Measurements from ENCODE around the gene KCND2. TPM values are rescaled to one million over a fixed set of nuclear protein-coding genes. Genes with fewer than 3 reads are reported as not detected.
"Not testable (repeated sequence)": the region's sequence is repeated elsewhere in the genome, so short reads cannot be mapped to it uniquely, and the experiment has no call there.

KCND2 gene
- total RNA-seq, 4 donors from 2014 or later: under 0.01 to 1.3 (median 0.59) TPM; not detected in 1

- no peak overlapping the region for H3K27ac ChIP-seq
- H3K4me1 ChIP-seq: no peaks in the 10 kb centered on the region
- TF ChIP-seq CTCF (IDR thresholded peaks at IDR 0.05): no peak
- TF ChIP-seq POLR2A (IDR thresholded peaks at IDR 0.05): no peak
- TF ChIP-seq EP300 (IDR thresholded peaks at IDR 0.05): no peak
- no peak overlapping the region for H3K4me3 ChIP-seq
- H3K27me3 ChIP-seq: no peaks in the 10 kb centered on the region
- H3K9me3 ChIP-seq: no peaks in the 10 kb centered on the region
- no peaks in the 10 kb centered on the region for H3K36me3 ChIP-seq
- DNase-seq (ENCODE audit: low spot score in 2 of 2): no peak
- WGBS, 2 donors: 51 to 63% methylated on average over 2 of the region's 2 CpGs
Measured at GRCh38 chr7:120695848-120696247, 422.9 kb downstream of the KCND2 start.

GRCh38 chr7:120700796-120701195 lies 427.8 kb downstream of the KCND2 start:
- DNase-seq (ENCODE audit: low spot score in 2 of 2): no peak
- H3K9me3 ChIP-seq: no peaks in the 10 kb centered on the region
- 79 to 84% methylated on average over 2 of the region's 2 CpGs for WGBS, 2 donors
- TF ChIP-seq POLR2A (IDR thresholded peaks at IDR 0.05) (no peak), CTCF (IDR thresholded peaks at IDR 0.05) (no peak), EP300 (IDR thresholded peaks at IDR 0.05) (no peak)
- H3K27ac ChIP-seq: no peak overlapping the region
- H3K4me1 ChIP-seq: no peaks in the 10 kb centered on the region
- H3K4me3 ChIP-seq: no peak overlapping the region
- H3K36me3 ChIP-seq: no peaks in the 10 kb centered on the region
- H3K27me3 ChIP-seq: no peaks in the 10 kb centered on the region

GRCh38 chr7:120702408-120702807 lies 429.4 kb downstream of the KCND2 start:
- not testable (repeated sequence) for H3K4me1 ChIP-seq

GRCh38 chr7:120703585-120704240 lies 430.7 kb downstream of the KCND2 start:
- no peak for DNase-seq (ENCODE audit: low spot score in 2 of 2)
- TF ChIP-seq CTCF (IDR thresholded peaks at IDR 0.05): no peak
- no peak for TF ChIP-seq POLR2A (IDR thresholded peaks at IDR 0.05)
- TF ChIP-seq EP300 (IDR thresholded peaks at IDR 0.05): no peak
- Histone ChIP-seq H3K36me3 (no peaks in the 10 kb centered on the region), H3K4me1 (no peaks in the 10 kb centered on the region), H3K9me3 (no peaks in the 10 kb centered on the region), H3K27me3 (no peaks in the 10 kb centered on the region), H3K27ac (no peak overlapping the region), H3K4me3 (no peak overlapping the region)
- 71 to 75% methylated on average over 3 of the region's 3 CpGs for WGBS, 2 donors

More at GRCh38 chr7:120702408-120702807, 429.4 kb downstream of the KCND2 start:
- DNase-seq (ENCODE audit: low spot score in 2 of 2); H3K27ac ChIP-seq; H3K4me3 ChIP-seq; H3K9me3 ChIP-seq; H3K27me3 ChIP-seq; H3K36me3 ChIP-seq: not testable (repeated sequence)
- WGBS, 2 donors: 89 to 91% methylated on average over 1 of the region's 1 CpG

GRCh38 chr7:120709252-120709971 lies 436.4 kb downstream of the KCND2 start:
- Histone ChIP-seq H3K27ac (no peak overlapping the region), H3K36me3 (no peaks in the 10 kb centered on the region), H3K27me3 (no peaks in the 10 kb centered on the region), H3K4me3 (no peak overlapping the region), H3K4me1 (no peaks in the 10 kb centered on the region), H3K9me3 (no peaks in the 10 kb centered on the region)
- WGBS, 2 donors: 70 to 73% methylated on average over 1 of the region's 1 CpG
- no peak for DNase-seq (ENCODE audit: low spot score in 2 of 2)
- TF ChIP-seq POLR2A (IDR thresholded peaks at IDR 0.05) (no peak), EP300 (IDR thresholded peaks at IDR 0.05) (no peak), CTCF (IDR thresholded peaks at IDR 0.05) (no peak)

Measured in tibial nerve (tissue), 4 donors.